HepG2 (cell line): ENCODE measurements around the gene FBXO41. TPM values are rescaled to one million over a fixed set of nuclear protein-coding genes. Genes with fewer than 3 reads are reported as not detected.

Experiments used
- HBP1 ChIP-seq: IDR thresholded peaks from 2 replicates; pipeline ENCODE4 v1.6.1; 2016; ENCODE audit warnings: low read depth, control low read depth
- MTA3 ChIP-seq: sonication (generic); formaldehyde crosslinking; IDR thresholded peaks from 2 replicates; pipeline ENCODE4 v1.4.0; 2020; ENCODE audit warnings: missing genetic modification reagents
- NFE2 ChIP-seq: sonication (generic); formaldehyde crosslinking; IDR thresholded peaks from 2 replicates; pipeline ENCODE4 v1.4.0; 2020; ENCODE audit warnings: missing genetic modification reagents
- NR2F1 ChIP-seq, 2 experiments: fragments of 450-650 bp in 1 of 2; formaldehyde crosslinking in 1 of 2; IDR thresholded peaks; 2 replicates each; pipeline versions ENCODE4 v1.5.0 to v1.6.1; 2016 to 2020; ENCODE audit warnings: mild to moderate bottlenecking in 1 of 2, missing compliant biosample characterization in 1 of 2, missing genetic modification reagents in 1 of 2, moderate library complexity in 1 of 2
- RBFOX2 ChIP-seq: fragments of 200-400 bp; formaldehyde crosslinking; IDR thresholded peaks from 2 replicates; pipeline ENCODE4 v1.6.1; 2017; ENCODE audit warnings: low read depth, mild to moderate bottlenecking, low read length
- SOX13 ChIP-seq, 3 experiments: fragments of 450-650 bp in 1 of 3; sonication (generic) in 1 of 3; formaldehyde crosslinking in 1 of 3; IDR thresholded peaks in 2 of 3; conservative IDR thresholded peaks in 1 of 3; 2 replicates each; pipeline versions ENCODE4 v1.5.0 to v1.6.1; 2016 to 2020; ENCODE audit warnings: antibody characterized with exemption in 1 of 3, mild to moderate bottlenecking in 1 of 3, missing compliant biosample characterization in 1 of 3, missing genetic modification reagents in 1 of 3, moderate library complexity in 1 of 3
- SOX5 ChIP-seq: IDR thresholded peaks from 2 replicates; pipeline ENCODE4 v1.6.1; 2016; ENCODE audit warnings: borderline replicate concordance
- SRF ChIP-seq: IDR thresholded peaks from 2 replicates; pipeline ENCODE4 v1.6.1; 2011; ENCODE audit warnings: mild to moderate bottlenecking, low read depth, low read length, moderate library complexity
- SRY ChIP-seq: sonication (generic); formaldehyde crosslinking; IDR thresholded peaks from 2 replicates; pipeline ENCODE4 v1.8.0; 2022; ENCODE audit warnings: mild to moderate bottlenecking, missing genetic modification reagents
- TEAD3 ChIP-seq: optimal IDR thresholded peaks from 2 replicates; pipeline ENCODE3; 2016; ENCODE audit warnings: borderline replicate concordance
- TFDP1 ChIP-seq: IDR thresholded peaks from 2 replicates; pipeline ENCODE4 v1.6.1; 2016; ENCODE audit warnings: missing compliant biosample characterization, missing genetic modification reagents, borderline replicate concordance
- ZKSCAN8 ChIP-seq: IDR thresholded peaks from 2 replicates; pipeline ENCODE4 v1.6.1; 2016; ENCODE audit warnings: borderline replicate concordance, missing genetic modification reagents, missing compliant biosample characterization
- ZNF280D ChIP-seq: sonication (generic); formaldehyde crosslinking; IDR thresholded peaks from 2 replicates; pipeline ENCODE4 v1.5.1; 2020; ENCODE audit warnings: mild to moderate bottlenecking, missing genetic modification reagents
- ZNF292 ChIP-seq: sonication (generic); formaldehyde crosslinking; IDR thresholded peaks from 2 replicates; pipeline ENCODE4 v1.8.1; 2022; ENCODE audit warnings: mild to moderate bottlenecking, low read depth, missing genetic modification reagents, borderline replicate concordance
- ZNF773 ChIP-seq: sonication (generic); formaldehyde crosslinking; IDR thresholded peaks from 2 replicates; pipeline ENCODE4 v1.4.0; 2020; ENCODE audit warnings: missing genetic modification reagents, borderline replicate concordance
- ZNF839 ChIP-seq: sonication (generic); formaldehyde crosslinking; IDR thresholded peaks from 2 replicates; pipeline ENCODE4 v1.4.0; 2020; ENCODE audit warnings: missing genetic modification reagents, mild to moderate bottlenecking, borderline replicate concordance
- polyA plus RNA-seq, 8 experiments: library from polyadenylated mRNA; depleted of rRNA in 3 of 8; stranded (reverse) in 7 of 8; unstranded in 1 of 8; fragments of >200 nt; fragmentation: Illumina TruSeq in 4 of 8; extraction: Trizol in 4 of 8; gene quantifications; 2 replicates each; pipeline versions ENCODE4 v1.2.1 to v1.2.3, GENCODE V29; 2011 to 2016; ENCODE audit warnings: low read depth in 4 of 8, missing spikeins in 1 of 8, mixed read lengths in 1 of 8; ENCODE audit not compliant: insufficient read depth in 1 of 8
- total RNA-seq, 5 experiments: library from RNA; depleted of rRNA; stranded (reverse); fragments of >200 nt; fragmentation: Illumina TruSeq; extraction: Trizol; gene quantifications; 2 replicates each; pipeline ENCODE4 v1.2.3, GENCODE V29; 2016; ENCODE audit warnings: low read depth in 1 of 5

The FBXO41 gene
- total and polyA plus RNA-seq, 2 of the 13 experiments (the other 11 are each of a cell fraction or from before 2014, with no cell fraction given), result 4.2 to 10.3 TPM

GRCh38 chr2:73233932-73234832 is 50.1 kb downstream of the FBXO41 start, which contains the start of gene CCT7 (continued):
- TF ChIP-seq TFDP1 (CRISPR knock-in tag) (peak; percentile 75; the same call in 1 of the 2 replicates), ZKSCAN8 (CRISPR knock-in tag) (peak; percentile 78), SRY (CRISPR knock-in tag) (peak; percentile 47), ZNF292 (no peak), SOX5 (CRISPR knock-in tag) (peak; percentile 14; the same call in 1 of the 2 replicates), RBFOX2 (peak; percentile 96), NFE2 (no peak), TEAD3 (peak; percentile 63), MTA3 (CRISPR knock-in tag) (no peak), NR2F1 (CRISPR knock-in tag; IDR thresholded peaks at IDR 0.05) (0 out of 4 replicates have a peak, but pooled peaks of 1 of the 2 experiments have one; percentile 55), SRF (peak; percentile 40; the same call in 1 of the 2 replicates), ZNF773 (CRISPR knock-in tag) (peak; percentile 4; the same call in 1 of the 2 replicates), HBP1 (peak; percentile 94), SOX13 (IDR thresholded peaks at IDR 0.05) (no peak), SOX13 (CRISPR knock-in tag; conservative IDR thresholded peaks at IDR 0.05 in 1 of 2, IDR thresholded peaks at IDR 0.05 in 1 of 2) (no peak; a peak in 1 of 4 replicates), ZNF839 (CRISPR knock-in tag) (peak; percentile 65; the same call in 1 of the 2 replicates), ZNF280D (CRISPR knock-in tag) (peak; percentile 80)
